B cell (primary cell): ENCODE measurements around the gene ZNF160.
"Not testable (repeated sequence)": the region's sequence is repeated elsewhere in the genome, so short reads cannot be mapped to it uniquely, and the experiment has no call there.

Source experiments
- CTCF ChIP-seq: fragments of 200-600 bp; IDR thresholded peaks from one replicate; pipeline ENCODE4 v1.8.0; 2022; ENCODE audit warnings: antibody characterized with exemption, mild to moderate bottlenecking
- EZH2 ChIP-seq: IDR thresholded peaks from 2 replicates; pipeline ENCODE4 v1.6.1; 2012; ENCODE audit warnings: borderline replicate concordance, low read depth, mild to moderate bottlenecking, moderate library complexity, low read length; ENCODE audit not compliant: insufficient read depth, poor library complexity, severe bottlenecking

GRCh38 chr19:53096982-53097690 lies 6.1 kb downstream of the ZNF160 start:
- TF ChIP-seq EZH2, CTCF: not testable (repeated sequence)
